Measurements from ENCODE around the gene EVC2. TPM values are rescaled to one million over a fixed set of nuclear protein-coding genes. Genes with fewer than 3 reads are reported as not detected.

The EVC2 gene
- total and polyA plus RNA-seq, 2 of the 4 experiments (the other 2 are of a cell fraction): 2.7 to 5.9 TPM

GRCh38 chr4:5693871-5694270, 14.5 kb downstream of the EVC2 start:
- Histone ChIP-seq H3K4ac (ENCODE audit: low read depth, low read length) (no peak overlapping the region), H3K9me3 (ENCODE audit: control insufficient read depth, insufficient read depth, low read length) (no peaks in the 10 kb centered on the region), H3K4me3 (ENCODE audit: insufficient read depth, low read depth, low read length) (no peak overlapping the region), H2BK120ac (ENCODE audit: low read depth, low read length) (no peak overlapping the region), H2BK5ac (ENCODE audit: low read depth, low read length, poor library complexity, severe bottlenecking) (no peak overlapping the region), H2AK5ac (ENCODE audit: low read depth, low read length) (no peak overlapping the region), H3K27me3 (ENCODE audit: control insufficient read depth, insufficient read depth, low read length) (no peaks in the 10 kb centered on the region), H3K14ac (replicated peaks; ENCODE audit: low read depth, low read length) (no peak overlapping the region), H3K79me1 (ENCODE audit: low read depth in 1 of 2, low read length in 2 of 2) (peaks cover 4 to 6% of the 10 kb centered on the region in 2 experiments; a peak in 3 of 4 replicates), H4K8ac (ENCODE audit: low read depth in 2 of 2, low read length in 2 of 2) (no peak overlapping the region), H4K5ac (ENCODE audit: low read depth, low read length) (no peak overlapping the region), H3K36me3 (ENCODE audit: control insufficient read depth, insufficient read depth, low read length) (peaks cover 57% of the 10 kb centered on the region), H3K27ac (ENCODE audit: insufficient read depth, low read length) (no peak overlapping the region), H2AK9ac (replicated peaks; ENCODE audit: low read depth, low read length, poor library complexity) (no peak overlapping the region), H2BK15ac (ENCODE audit: low read depth, low read length) (no peak overlapping the region), H3K18ac (ENCODE audit: low read depth, low read length) (no peak overlapping the region), H3K9me1 (ENCODE audit: insufficient read depth, low read length) (peaks cover 5% of the 10 kb centered on the region; the same call in 1 of the 2 replicates), H3K56ac (ENCODE audit: extremely low read depth, insufficient read depth, low read length) (no peak overlapping the region), H4K91ac (ENCODE audit: insufficient read depth, low read depth, low read length) (no peak overlapping the region), H2BK20ac (ENCODE audit: low read depth, low read length) (no peak overlapping the region), H3K4me1 (ENCODE audit: control insufficient read depth, insufficient read depth, low read length) (no peaks in the 10 kb centered on the region), H3K4me2 (ENCODE audit: low read depth, low read length) (no peak overlapping the region), H2AFZ (replicated peaks; ENCODE audit: low read length, poor library complexity) (no peak overlapping the region), H3K23ac (ENCODE audit: low read depth, low read length) (no peak overlapping the region), H4K20me1 (ENCODE audit: insufficient read depth, low read length) (peaks cover 4% of the 10 kb centered on the region; the same call in 1 of the 2 replicates), H3K9ac (ENCODE audit: low read depth, low read length) (no peak overlapping the region)
- BruUV-seq (replicated peaks): no TSS peak
- CTCF ChIA-PET: interaction anchor here (0.6 kb wide), 1 partner anchor 30 kb away, joined by 3 read pairs; no protein-coding TSS in a partner anchor
- no peak for TF ChIP-seq POLR2A (IDR thresholded peaks at IDR 0.05; ENCODE audit: low read depth, low read length)
- TF ChIP-seq BHLHE40 (IDR thresholded peaks at IDR 0.05; ENCODE audit: low read depth, low read length): no peak
- no peak for TF ChIP-seq RAD21 (IDR thresholded peaks at IDR 0.05; ENCODE audit: low read length)
- no peak for TF ChIP-seq MAZ (IDR thresholded peaks at IDR 0.05; ENCODE audit: borderline replicate concordance, low read depth, low read length)
- intact Hi-C loops (cut with micrococcal nuclease): loop anchor here (5.0 kb wide), 1 partner anchor 37 kb away; no protein-coding TSS in a partner anchor
- no CpG with 5 or more reads among the region's 4 CpGs for WGBS, 2 experiments (ENCODE audit: extremely low coverage in 2 of 2, insufficient read length in 1 of 2)
- POLR2A ChIA-PET (ENCODE audit: unreplicated experiment): no interaction called here
- ATAC-seq (ENCODE audit: low read depth) (peak; percentile 24; the same call in 1 of the 2 replicates), DNase-seq (peak; percentile 28)
- dilution Hi-C loops (cut with HindIII; ENCODE audit: low sequenced_read_pairs, unreplicated experiment): no loop called here
- in situ Hi-C loops (cut with MboI; ENCODE audit: low sequenced_read_pairs): no loop called here

Data from IMR-90 (cell line).